ENCODE results near the gene CDK5RAP1. TPM values are rescaled to one million over a fixed set of nuclear protein-coding genes. Genes with fewer than 3 reads are reported as not detected.
"Not testable (repeated sequence)": the region's sequence is repeated elsewhere in the genome, so short reads cannot be mapped to it uniquely, and the experiment has no call there.

Gene CDK5RAP1
- total RNA-seq, 1 donor from 2014 or later = 58.7 TPM

DNA sequence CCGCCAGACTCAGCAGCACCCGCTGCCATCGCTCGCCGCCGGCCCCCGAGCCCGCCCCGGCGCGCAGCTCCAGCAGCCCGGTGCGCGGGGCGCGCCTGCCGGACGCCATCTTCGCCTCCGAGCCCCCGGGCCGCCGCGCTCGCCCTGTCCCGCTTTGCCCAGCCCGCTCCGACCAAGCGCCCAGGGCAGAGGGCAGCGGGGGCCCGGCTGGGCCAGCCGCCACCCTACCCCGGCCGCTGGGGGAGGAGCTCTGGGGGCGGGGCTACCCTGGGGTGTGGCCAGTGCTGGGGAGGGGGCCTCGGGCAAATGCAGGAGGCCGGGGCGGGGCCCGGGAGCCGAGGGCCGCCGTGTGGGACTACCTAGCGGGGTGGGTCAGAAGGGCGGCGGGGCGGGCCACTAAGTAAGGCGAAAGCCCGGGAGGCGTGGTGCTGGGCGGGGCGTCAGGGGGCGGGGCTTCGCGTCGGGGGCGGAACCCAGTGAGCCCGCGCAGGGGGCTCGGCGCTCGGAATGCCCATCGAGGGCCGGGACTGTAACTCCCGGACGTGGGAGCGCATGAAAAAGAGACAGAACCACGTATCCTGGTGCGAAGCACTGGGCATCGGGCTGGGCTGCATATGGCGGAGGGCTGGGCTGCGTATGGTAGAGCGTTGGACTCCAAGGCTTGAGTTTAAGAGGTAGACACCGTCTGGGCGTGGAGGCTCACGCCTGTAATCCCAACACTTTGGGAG lies 42.4 kb upstream of the CDK5RAP1 start, which contains the start of gene SNTA1:
Gene SNTA1 (minus strand): TSS at position 252 of the 728 bp plus-strand sequence. CDS start 143 bp downstream, at position 109.
- no peak for TF ChIP-seq CTCF (conservative IDR thresholded peaks at IDR 0.05)
- peak; percentile 95 for DNase-seq (ENCODE audit: low read depth, low spot score)
- H3K4me3 Mint-ChIP-seq = peak within 1 kb of the TSS; percentile 92
- peaks cover 4% of the 10 kb centered on the region for H3K9me3 Mint-ChIP-seq
- peaks cover 23% of the 10 kb centered on the region for H3K27me3 Mint-ChIP-seq (ENCODE audit: low read depth)
- peaks cover 18% of the 10 kb centered on the region for H3K4me1 Mint-ChIP-seq
- H3K27ac Mint-ChIP-seq (ENCODE audit: unreplicated experiment) = peak within 1 kb of the TSS; percentile 89
- H3K36me3 Mint-ChIP-seq (ENCODE audit: low read depth) = no peaks in the 10 kb centered on the region

GRCh38 chr20:33443006-33443511 lies 41.7 kb upstream of the CDK5RAP1 start:
- H3K27ac Mint-ChIP-seq (ENCODE audit: unreplicated experiment) = no peak overlapping the region
- no peak for DNase-seq (ENCODE audit: low read depth, low spot score)
- peaks cover 18% of the 10 kb centered on the region for H3K4me1 Mint-ChIP-seq
- H3K36me3 Mint-ChIP-seq (ENCODE audit: low read depth) = no peaks in the 10 kb centered on the region
- peak overlapping the region; percentile 84 for H3K4me3 Mint-ChIP-seq
- peaks cover 23% of the 10 kb centered on the region for H3K27me3 Mint-ChIP-seq (ENCODE audit: low read depth)
- no peak for TF ChIP-seq CTCF (conservative IDR thresholded peaks at IDR 0.05)
- H3K9me3 Mint-ChIP-seq = no peaks in the 10 kb centered on the region

- DNase-seq (ENCODE audit: low read depth, low spot score) = no peak
- no peak for TF ChIP-seq CTCF (conservative IDR thresholded peaks at IDR 0.05)
- H3K4me1 Mint-ChIP-seq = peaks cover 18% of the 10 kb centered on the region
- H3K4me3 Mint-ChIP-seq = peak overlapping the region; percentile 84
- peaks cover 23% of the 10 kb centered on the region for H3K27me3 Mint-ChIP-seq (ENCODE audit: low read depth)
- H3K36me3 Mint-ChIP-seq (ENCODE audit: low read depth) = no peaks in the 10 kb centered on the region
- H3K27ac Mint-ChIP-seq (ENCODE audit: unreplicated experiment) = no peak overlapping the region
- no peaks in the 10 kb centered on the region for H3K9me3 Mint-ChIP-seq
These were observed 41.1 kb upstream of the CDK5RAP1 start for GRCh38 chr20:33442136-33443005.

GRCh38 chr20:33441142-33441955 lies 40.0 kb upstream of the CDK5RAP1 start:
- DNase-seq (ENCODE audit: low read depth, low spot score) = no peak
- no peaks in the 10 kb centered on the region for H3K9me3 Mint-ChIP-seq

GRCh38 chr20:33440562-33440961 lies 39.2 kb upstream of the CDK5RAP1 start:
- H3K4me3 Mint-ChIP-seq; DNase-seq (ENCODE audit: low read depth, low spot score); H3K27ac Mint-ChIP-seq (ENCODE audit: unreplicated experiment); H3K36me3 Mint-ChIP-seq (ENCODE audit: low read depth); H3K9me3 Mint-ChIP-seq: not testable (repeated sequence)
- Mint-ChIP-seq H3K27me3 (ENCODE audit: low read depth) (peaks cover 21% of the 10 kb centered on the region), H3K4me1 (peaks cover 18% of the 10 kb centered on the region)

More at GRCh38 chr20:33441142-33441955, 40.0 kb upstream of the CDK5RAP1 start:
- no peak overlapping the region for H3K27ac Mint-ChIP-seq (ENCODE audit: unreplicated experiment)
- TF ChIP-seq CTCF (conservative IDR thresholded peaks at IDR 0.05) = no peak
- H3K4me1 Mint-ChIP-seq = peaks cover 18% of the 10 kb centered on the region
- H3K36me3 Mint-ChIP-seq (ENCODE audit: low read depth) = no peaks in the 10 kb centered on the region
- H3K4me3 Mint-ChIP-seq = peak overlapping the region; percentile 84
- peaks cover 23% of the 10 kb centered on the region for H3K27me3 Mint-ChIP-seq (ENCODE audit: low read depth)

Data from neural crest cell (in vitro differentiated cells).